GM12874 (cell line): ENCODE results near the gene TIAM2.

Experiments used
- CTCF ChIP-seq: IDR thresholded peaks from 2 replicates; pipeline ENCODE4 v1.5.1; 2011; ENCODE audit warnings: low read depth, mild to moderate bottlenecking, control low read depth, low read length, moderate library complexity; ENCODE audit not compliant: insufficient read depth

TIAM2 gene

GRCh38 chr6:155128977-155129376 lies 133.9 kb downstream of the TIAM2 start:
- no peak for TF ChIP-seq CTCF

GRCh38 chr6:155129744-155130143 lies 134.6 kb downstream of the TIAM2 start:
- TF ChIP-seq CTCF, result no peak

GRCh38 chr6:155130161-155130853 lies 135.2 kb downstream of the TIAM2 start:
- TF ChIP-seq CTCF, result no peak

GRCh38 chr6:155132617-155133016 lies 137.5 kb downstream of the TIAM2 start:
- no peak for TF ChIP-seq CTCF

GRCh38 chr6:155141002-155141401 lies 145.9 kb downstream of the TIAM2 start:
- no peak for TF ChIP-seq CTCF

- TF ChIP-seq CTCF, result no peak
Observed at GRCh38 chr6:155141512-155141911, 146.4 kb downstream of the TIAM2 start.

GRCh38 chr6:155142168-155143028 lies 147.3 kb downstream of the TIAM2 start:
- no peak for TF ChIP-seq CTCF
